GM23338 (cell line): ENCODE measurements around the gene ARAP1. TPM values are rescaled to one million over a fixed set of nuclear protein-coding genes. Genes with fewer than 3 reads are reported as not detected.

Experiments
- ATAC-seq: fragments of 200-7000 bp; cut with Tn5 transposase; 3 replicates; pipeline ENCODE4 v1.9.1; 2020
- DNase-seq: peaks from one replicate; pipeline ENCODE4 v3.0.0-alpha.2; 2015; ENCODE audit warnings: low spot score
- H2AFZ ChIP-seq: fragments of 200-600 bp; sonication (generic); 2 replicates; pipeline ENCODE4 v1.8.0; 2016; ENCODE audit warnings: antibody characterized with exemption, mild to moderate bottlenecking, moderate library complexity
- H3F3A ChIP-seq: fragments of 200-600 bp; sonication (generic); replicated peaks from 2 replicates; pipeline ENCODE4 v1.8.0; 2017; ENCODE audit warnings: antibody characterized with exemption, mixed run types, low read depth
- H3K27ac ChIP-seq: fragments of 200-600 bp; sonication (generic); 2 replicates; pipeline ENCODE4 v1.6.1; 2016; ENCODE audit warnings: low read depth
- H3K27me3 ChIP-seq: fragments of 200-600 bp; sonication (generic); 2 replicates; pipeline ENCODE4 v1.8.0; 2016; ENCODE audit warnings: mild to moderate bottlenecking, mixed run types, moderate library complexity; ENCODE audit not compliant: insufficient read depth
- H3K36me3 ChIP-seq: fragments of 200-600 bp; sonication (generic); 2 replicates; pipeline ENCODE4 v1.8.0; 2016; ENCODE audit warnings: mild to moderate bottlenecking; ENCODE audit not compliant: insufficient read depth
- H3K4me1 ChIP-seq: fragments of 200-600 bp; sonication (generic); 2 replicates; pipeline ENCODE4 v1.8.0; 2016; ENCODE audit warnings: mild to moderate bottlenecking, moderate library complexity; ENCODE audit not compliant: insufficient read depth
- H3K4me2 ChIP-seq: fragments of 200-600 bp; sonication (generic); 2 replicates; pipeline ENCODE4 v1.7.1; 2017; ENCODE audit warnings: mixed run types
- H3K4me3 ChIP-seq: fragments of 200-600 bp; sonication (generic); 2 replicates; pipeline ENCODE4 v1.6.1; 2016; ENCODE audit warnings: mixed run types
- H3K79me2 ChIP-seq: fragments of 200-600 bp; sonication (generic); replicated peaks from 2 replicates; pipeline ENCODE4 v1.8.0; 2017; ENCODE audit warnings: mild to moderate bottlenecking; ENCODE audit not compliant: insufficient read depth
- H3K9me2 ChIP-seq: fragments of 200-600 bp; sonication (generic); 2 replicates; pipeline ENCODE4 v1.8.0; 2017; ENCODE audit not compliant: insufficient read depth
- H4K20me1 ChIP-seq: fragments of 200-600 bp; sonication (generic); replicated peaks from 2 replicates; pipeline ENCODE4 v1.8.0; 2017; ENCODE audit warnings: mild to moderate bottlenecking; ENCODE audit not compliant: insufficient read depth
- H3K27ac Mint-ChIP-seq: 2 replicates; pipeline ENCODE4 v1.8.0; 2020; ENCODE audit warnings: inconsistent platforms, mild to moderate bottlenecking, moderate library complexity, mixed read lengths
- H3K27me3 Mint-ChIP-seq: 3 replicates; pipeline ENCODE4 v1.8.0; 2022; ENCODE audit warnings: low read depth, mild to moderate bottlenecking, moderate library complexity, mixed read lengths, inconsistent platforms; ENCODE audit not compliant: insufficient read depth, poor library complexity
- H3K36me3 Mint-ChIP-seq: 3 replicates; pipeline ENCODE4 v1.8.0; 2021; ENCODE audit warnings: low read depth, mild to moderate bottlenecking, inconsistent platforms, moderate library complexity, mixed read lengths
- H3K4me1 Mint-ChIP-seq: 3 replicates; pipeline ENCODE4 v1.8.0; 2020; ENCODE audit warnings: mild to moderate bottlenecking, inconsistent platforms, mixed read lengths
- H3K4me3 Mint-ChIP-seq: 3 replicates; pipeline ENCODE4 v1.8.0; 2021; ENCODE audit warnings: moderate library complexity, mild to moderate bottlenecking, inconsistent platforms, mixed read lengths
- H3K9me3 Mint-ChIP-seq: 3 replicates; pipeline ENCODE4 v1.8.0; 2020; ENCODE audit warnings: moderate library complexity, mild to moderate bottlenecking, inconsistent platforms, mixed read lengths
- CREB1 ChIP-seq: fragments of 250-450 bp; sonication (Bioruptor Pico); IDR thresholded peaks from 2 replicates; pipeline ENCODE4 v1.5.0; 2020; ENCODE audit warnings: low read depth, mild to moderate bottlenecking, moderate library complexity
- CTCF ChIP-seq, 2 experiments: fragments of 200-600 bp in 1 of 2; sonication (generic) in 1 of 2; conservative IDR thresholded peaks; 2 replicates each; pipeline versions ENCODE4 v1.5.1 to v1.6.1; 2016 to 2017; ENCODE audit warnings: antibody characterized with exemption in 2 of 2, low read depth in 2 of 2, mild to moderate bottlenecking in 2 of 2, moderate library complexity in 1 of 2
- ETS1 ChIP-seq: IDR thresholded peaks from 2 replicates; pipeline ENCODE4 v1.6.1; 2016; ENCODE audit warnings: antibody characterized with exemption
- EZH2 ChIP-seq: fragments of 200-600 bp; sonication (generic); IDR thresholded peaks from one replicate; pipeline ENCODE4 v1.8.0; 2017; ENCODE audit warnings: antibody characterized with exemption, mild to moderate bottlenecking, low read depth; ENCODE audit not compliant: unreplicated experiment
- JUNB ChIP-seq: IDR thresholded peaks from one replicate; pipeline ENCODE4 v1.6.1; 2016; ENCODE audit warnings: antibody characterized with exemption; ENCODE audit not compliant: unreplicated experiment
- NANOG ChIP-seq: IDR thresholded peaks from 2 replicates; pipeline ENCODE4 v1.6.1; 2016; ENCODE audit warnings: antibody characterized with exemption, borderline replicate concordance
- STAT1 ChIP-seq: IDR thresholded peaks from one replicate; pipeline ENCODE4 v1.6.1; 2016; ENCODE audit warnings: antibody characterized with exemption; ENCODE audit not compliant: unreplicated experiment
- ZNF114 ChIP-seq: fragments of 250-450 bp; sonication (Bioruptor Pico); IDR thresholded peaks from 2 replicates; pipeline ENCODE4 v1.5.0; 2020; ENCODE audit warnings: mild to moderate bottlenecking, moderate library complexity
- ZNF462 ChIP-seq: fragments of 250-450 bp; sonication (Bioruptor Pico); IDR thresholded peaks from 2 replicates; pipeline ENCODE4 v1.5.0; 2020; ENCODE audit warnings: mild to moderate bottlenecking, moderate library complexity
- polyA plus RNA-seq: library from polyadenylated mRNA; unstranded; fragments of >200 nt; fragmentation: Nextera tagmentation; extraction: Ambion mirVana; gene quantifications from 2 replicates; pipeline ENCODE4 v1.2.1, GENCODE V29; 2016
- total RNA-seq: library from RNA; depleted of rRNA; stranded (reverse); fragments of >200 nt; shearing (Covaris generic); gene quantifications from 2 replicates; pipeline ENCODE4 v1.2.3, GENCODE V29; 2014

ARAP1 gene
- total and polyA plus RNA-seq, 2 experiments from 2014 or later = 24.5 to 116 TPM

GRCh38 chr11:72776844-72777754, 24.9 kb upstream of the ARAP1 start (continued):
- TF ChIP-seq STAT1 (no peak), EZH2 (no peak), CREB1 (no peak), ZNF114 (no peak), ETS1 (no peak)

- no peaks in the 10 kb centered on the region for H3K9me3 Mint-ChIP-seq
- no peaks in the 10 kb centered on the region for H3K9me2 ChIP-seq
- H3K4me3 ChIP-seq = no peak overlapping the region
- no peaks in the 10 kb centered on the region; the same call in 1 of the 2 replicates for H3K4me1 ChIP-seq
- peaks cover 13% of the 10 kb centered on the region for H3K4me1 Mint-ChIP-seq
- H4K20me1 ChIP-seq = no peaks in the 10 kb centered on the region
- H3K36me3 ChIP-seq = no peaks in the 10 kb centered on the region
- H3K4me2 ChIP-seq = no peak overlapping the region
- H3K27ac Mint-ChIP-seq = no peak overlapping the region
- H3K79me2 ChIP-seq = no peaks in the 10 kb centered on the region
- H3F3A ChIP-seq = no peaks in the 10 kb centered on the region
- H3K27ac ChIP-seq = no peak overlapping the region
- peaks cover 7% of the 10 kb centered on the region for H3K27me3 Mint-ChIP-seq
- H3K27me3 ChIP-seq = peaks cover 14% of the 10 kb centered on the region
- TF ChIP-seq ZNF462 (CRISPR knock-in tag) = no peak
- no peak for TF ChIP-seq JUNB
- no peak for TF ChIP-seq CTCF (conservative IDR thresholded peaks at IDR 0.05; ENCODE audit: low read depth in 2 of 2)
- TF ChIP-seq NANOG = no peak
- DNase-seq (no peak), ATAC-seq (no peak)
- H2AFZ ChIP-seq = no peak overlapping the region
- H3K4me3 Mint-ChIP-seq = no peak overlapping the region
- no peaks in the 10 kb centered on the region; the same call in 2 of the 3 replicates for H3K36me3 Mint-ChIP-seq
Measured at GRCh38 chr11:72776117-72776843, 24.1 kb upstream of the ARAP1 start.
